Stimulated activated naive CD8-positive, alpha-beta T cell treated with anti-CD3 and anti-CD28 coated beads, Interleukin-15, Interleukin-2, amounts not matched to agents 100 U/mL and 50 U/mL, for 24 hours (primary cell): ENCODE data around the gene RNF151.
"Not testable (repeated sequence)": the region's sequence is repeated elsewhere in the genome, so short reads cannot be mapped to it uniquely, and the experiment has no call there.

Source experiments
- ATAC-seq: fragments of 150-1000 bp; cut with Tn5 transposase; one replicate; pipeline ENCODE4 v1.10.0; 2021
- DNase-seq: peaks from one replicate; pipeline ENCODE4 v3.0.0; 2021

The RNF151 gene

DNA sequence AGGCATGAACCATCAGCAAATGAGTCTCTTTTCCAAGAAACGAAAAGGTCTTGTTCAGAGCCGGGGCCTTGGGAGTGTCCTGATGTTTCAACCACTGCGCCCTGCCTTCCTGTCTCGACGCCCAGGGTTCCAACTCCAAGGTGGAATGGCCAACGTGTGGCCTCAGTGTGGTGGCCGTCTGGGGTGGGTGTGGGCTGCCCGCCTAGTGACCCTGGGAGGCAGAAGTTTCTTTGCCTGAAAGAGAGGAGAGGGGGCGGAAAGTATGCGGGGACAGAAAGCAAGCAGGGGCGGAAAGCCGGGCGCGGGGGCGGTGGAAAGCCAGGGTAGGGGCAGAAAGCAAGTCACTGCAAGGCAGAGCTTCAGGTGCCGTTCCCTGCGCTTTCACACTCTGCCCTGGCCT lies 27.7 kb upstream of the RNF151 start:
- no peak for ATAC-seq
- no peak for DNase-seq

DNA sequence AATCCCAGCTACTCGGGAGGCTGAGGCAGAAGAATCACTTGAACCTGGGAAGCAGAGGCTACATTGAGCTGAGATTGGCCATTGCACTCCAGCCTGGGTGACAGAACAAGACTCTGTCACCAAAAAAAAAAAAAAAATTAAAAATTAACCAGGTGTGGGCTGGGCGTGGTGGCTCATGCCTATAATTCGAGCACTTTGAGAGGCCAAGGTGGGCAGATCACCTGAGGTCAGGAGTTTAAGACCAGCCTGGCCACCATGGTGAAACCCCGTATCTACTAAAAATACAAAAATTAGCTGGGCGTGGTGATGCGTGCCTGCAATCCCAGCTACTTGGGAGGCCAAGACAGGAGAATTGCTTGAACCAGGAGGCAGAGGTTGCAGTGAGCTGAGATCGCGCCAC lies 26.8 kb upstream of the RNF151 start:
- ATAC-seq, DNase-seq: not testable (repeated sequence)

DNA sequence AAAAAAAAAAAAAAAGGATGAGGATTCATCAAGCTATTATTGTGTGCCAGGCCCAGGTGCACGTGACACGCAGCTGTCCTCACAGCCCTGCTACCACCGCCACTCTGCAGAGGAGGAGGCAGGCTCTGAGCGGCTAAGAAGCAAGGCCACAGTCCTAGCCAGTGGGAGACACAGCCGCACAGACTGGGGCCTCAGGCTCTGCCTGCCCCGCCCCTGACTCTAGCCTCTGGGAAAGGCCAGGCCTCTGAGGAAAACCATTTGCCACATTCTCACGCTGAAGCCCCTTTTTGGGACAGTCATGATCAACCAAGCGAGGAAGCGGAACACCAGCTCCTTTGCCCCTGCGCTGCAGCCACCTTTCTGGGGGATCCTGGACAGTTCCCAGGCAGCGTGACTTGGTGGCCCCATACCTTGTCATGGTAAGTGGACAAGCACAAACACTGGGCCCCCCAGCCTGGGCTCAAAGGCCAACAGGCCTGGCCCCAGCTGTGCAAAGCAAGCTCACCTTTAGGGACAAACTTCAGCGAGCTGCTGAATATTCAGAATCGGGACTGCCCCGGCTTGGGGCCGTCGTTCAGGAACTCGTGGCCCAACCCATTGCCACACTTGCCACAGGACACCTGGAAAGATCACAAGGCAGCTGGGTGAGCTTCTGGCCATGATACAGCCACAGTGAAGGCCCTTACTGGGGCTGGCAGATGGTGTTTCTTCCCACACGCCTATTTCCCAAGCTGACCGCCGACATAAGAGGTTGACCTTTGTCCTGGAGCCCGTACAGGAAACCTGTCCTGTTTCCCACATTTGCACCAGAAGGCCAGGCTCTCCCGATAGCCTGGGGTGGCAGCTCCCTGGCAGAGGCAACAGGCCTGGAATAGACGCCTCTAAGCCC lies 26.1 kb upstream of the RNF151 start:
- ATAC-seq: no peak

DNA sequence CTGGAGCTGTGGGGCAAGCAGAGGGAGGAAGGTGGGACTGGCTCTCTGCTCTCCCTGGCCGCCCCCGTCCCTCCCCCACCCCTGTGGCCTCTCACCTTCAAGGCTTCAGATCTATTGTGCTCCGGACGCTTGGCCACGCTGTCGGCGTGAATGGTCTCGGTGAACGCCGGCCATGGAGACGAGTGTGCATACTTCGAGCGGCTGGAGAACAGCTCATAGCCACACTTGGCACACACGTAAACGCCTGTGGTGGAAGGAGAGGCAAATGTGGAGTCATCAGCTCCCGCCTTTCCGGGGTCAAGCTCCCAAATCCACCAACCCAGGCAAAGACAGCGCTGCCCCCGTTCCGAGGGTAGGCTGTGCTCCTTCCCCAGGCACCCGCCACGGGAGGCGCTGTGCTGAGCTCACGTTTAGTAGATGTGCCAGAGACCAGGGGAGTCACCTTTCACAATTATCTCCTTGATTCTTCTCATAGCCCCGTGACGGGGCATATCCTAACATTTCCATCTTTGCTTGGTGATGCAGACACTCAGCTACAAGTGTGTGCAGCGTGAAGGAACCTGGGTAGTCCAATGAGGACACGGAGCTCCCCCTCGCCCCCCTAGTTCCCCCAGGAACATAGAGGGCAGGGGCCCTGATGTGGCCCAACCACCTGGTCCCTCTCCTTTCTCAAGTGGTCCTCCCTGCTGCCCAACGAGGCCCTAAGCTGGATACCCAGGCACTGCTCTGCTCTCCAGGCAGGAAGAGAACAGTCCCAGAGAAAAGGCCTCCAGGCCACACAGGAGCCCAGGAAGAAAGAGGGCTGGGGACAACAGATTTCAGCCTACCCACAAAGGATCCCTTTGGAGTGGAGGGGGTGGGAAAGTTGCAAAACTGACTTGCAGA lies 25.3 kb upstream of the RNF151 start:
- DNase-seq (no peak), ATAC-seq (no peak)

More for the DNA sequence above, 26.1 kb upstream of the RNF151 start:
- DNase-seq: no peak

DNA sequence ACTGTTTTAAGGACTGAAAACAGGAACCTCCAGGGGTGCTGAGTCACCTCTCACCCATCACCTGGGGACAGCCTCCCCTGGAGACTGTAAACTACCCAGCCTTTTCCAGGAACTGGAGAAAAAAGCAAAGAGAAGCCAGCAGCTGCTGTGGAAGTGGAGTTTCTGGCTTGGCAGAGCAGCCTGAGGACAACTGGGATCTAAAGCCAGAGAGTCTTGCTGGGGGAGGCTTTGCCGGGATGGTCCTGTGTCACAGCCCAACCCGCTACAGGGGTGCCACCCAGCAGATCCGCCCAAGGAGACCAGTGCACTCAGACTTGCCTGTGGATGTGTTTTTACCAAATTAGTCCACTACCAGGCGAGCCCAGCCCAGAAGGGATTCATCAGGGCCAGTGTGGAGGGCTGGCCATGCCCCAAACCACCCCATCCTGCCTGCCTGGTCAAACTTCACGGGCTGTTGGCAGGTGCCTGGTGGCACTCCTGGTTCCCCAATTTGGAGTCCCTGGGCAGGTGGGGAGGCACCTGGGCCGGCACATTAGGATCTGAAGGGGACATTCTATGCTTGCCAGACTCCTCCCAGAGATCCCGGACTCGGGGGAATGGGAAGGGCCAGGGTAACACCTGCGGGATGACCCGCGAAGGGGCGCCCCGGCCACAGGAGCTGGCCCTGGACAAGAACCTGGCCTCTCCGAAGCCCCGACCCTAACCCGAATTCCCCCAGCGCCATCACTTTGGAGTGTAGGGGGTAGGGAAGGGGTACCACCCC lies 24.4 kb upstream of the RNF151 start:
- no peak for DNase-seq
- ATAC-seq: no peak

DNA sequence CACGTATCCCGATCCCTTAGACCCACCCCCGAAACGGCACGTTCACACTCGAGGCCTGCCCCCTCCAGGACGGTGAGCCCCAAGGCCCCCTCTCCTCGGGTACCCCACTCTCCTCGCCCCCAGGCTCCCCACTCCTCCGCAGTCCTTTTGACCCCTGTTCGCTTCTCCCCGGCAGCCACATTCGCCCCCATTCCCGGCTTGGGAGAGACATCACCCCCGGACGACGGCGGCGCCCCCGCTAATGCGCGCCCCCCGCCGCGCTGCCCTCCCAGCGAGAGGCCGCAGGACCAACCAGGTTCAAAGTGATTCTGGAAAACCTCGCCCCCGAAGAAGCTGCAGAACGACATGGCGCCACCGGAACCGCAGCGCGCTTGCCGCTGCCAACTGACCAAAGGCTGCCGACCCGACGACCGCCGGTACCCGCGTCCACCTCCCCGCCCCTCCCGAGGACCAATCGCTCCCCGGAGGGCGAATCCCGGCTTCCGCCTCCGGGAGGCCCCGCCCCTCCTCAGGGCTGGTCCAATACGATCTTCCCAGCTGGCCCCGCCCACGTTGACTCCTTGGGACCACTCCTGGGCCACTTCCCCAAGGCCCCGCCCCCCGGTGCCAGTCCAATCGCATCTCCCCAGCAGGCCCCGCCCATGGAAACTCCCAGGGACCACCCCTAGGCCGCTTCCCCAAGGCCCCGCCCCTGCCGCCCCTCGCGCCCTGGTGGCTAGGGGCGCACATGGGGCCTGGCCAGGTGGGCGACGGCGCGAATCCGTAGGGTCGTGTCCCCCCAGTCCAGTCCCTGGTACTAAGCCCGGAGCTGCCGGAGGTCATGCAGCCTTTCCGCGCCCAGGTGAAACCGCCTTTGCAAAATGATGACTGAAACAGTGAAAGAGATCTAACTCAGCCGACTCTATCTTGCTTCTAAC lies 23.6 kb upstream of the RNF151 start, which contains the start of gene MSRB1:
Gene MSRB1 (minus strand): TSS at position 390 of the 917 bp plus-strand sequence. CDS start 43 bp downstream, at position 347.
- ATAC-seq: peak; percentile 97

DNA sequence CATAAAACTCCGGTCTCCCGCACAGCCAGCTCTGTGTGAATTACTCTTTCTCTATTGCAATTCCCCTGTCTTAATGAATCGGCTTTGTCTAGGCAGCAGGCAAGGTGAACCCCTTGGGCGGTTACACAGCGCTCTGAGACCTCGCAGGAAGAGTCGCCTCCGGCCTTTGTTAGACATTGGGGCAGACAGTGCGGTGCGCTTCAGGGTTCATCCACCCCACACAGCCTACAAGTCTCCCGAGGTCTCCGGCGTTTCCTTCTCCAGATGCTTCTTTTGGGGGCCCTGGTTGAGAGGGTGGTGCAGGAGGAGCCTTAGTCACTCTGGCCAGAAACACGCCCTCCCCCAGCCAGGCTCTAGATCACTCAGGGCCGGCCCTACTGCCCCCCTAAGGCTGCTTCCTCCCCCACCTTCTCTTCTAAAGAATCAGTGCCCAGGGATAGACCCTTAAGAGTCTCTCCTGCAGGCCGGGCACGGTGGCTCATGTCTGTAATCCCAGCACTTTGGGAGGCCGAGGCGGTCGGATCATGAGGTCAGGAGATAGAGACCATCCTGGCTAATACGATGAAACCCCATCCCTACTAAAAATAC lies 21.9 kb upstream of the RNF151 start:
- no peak for ATAC-seq
- DNase-seq: no peak

More for the DNA sequence above, 23.6 kb upstream of the RNF151 start, which contains the start of gene MSRB1:
- peak; percentile 100 for DNase-seq

DNA sequence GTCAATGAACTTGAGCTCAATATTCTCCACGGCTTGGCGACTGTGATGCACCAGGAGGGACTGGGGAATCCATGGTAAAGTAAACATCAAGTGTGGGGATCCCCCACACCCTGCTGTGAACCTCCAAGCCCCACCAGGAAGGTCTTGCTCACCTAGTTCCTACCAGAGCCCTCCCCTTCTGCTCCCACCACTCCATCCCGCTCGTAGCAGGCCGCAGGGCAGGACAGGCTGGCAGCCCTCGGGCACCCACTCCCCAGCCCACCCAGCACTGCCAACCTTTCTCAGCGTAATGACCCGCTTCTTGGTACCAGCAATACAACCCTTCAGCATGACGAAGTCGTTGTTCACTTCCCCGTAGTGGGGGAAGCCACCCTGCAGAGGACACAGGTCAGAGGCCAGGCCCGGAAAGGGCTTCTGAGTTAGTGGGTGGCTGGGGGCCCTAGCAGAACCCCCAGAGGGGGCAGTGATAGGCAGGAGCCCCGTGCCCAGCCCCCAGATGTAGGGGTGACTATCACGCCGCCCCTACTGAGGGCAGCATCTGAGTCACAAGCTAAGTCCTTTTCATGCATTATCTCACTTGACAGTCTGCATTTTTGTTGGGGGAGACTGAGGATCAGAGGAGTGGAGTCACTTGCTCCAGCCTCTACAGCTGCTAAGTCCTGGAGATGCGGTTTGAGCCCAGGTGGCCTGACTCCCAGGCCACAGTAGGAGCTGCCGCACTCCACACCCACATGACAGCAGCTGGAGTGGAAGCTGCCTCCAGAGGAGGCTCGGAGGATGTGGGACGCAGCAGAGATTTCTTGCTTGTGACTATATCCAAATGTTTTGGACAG lies 20.9 kb upstream of the RNF151 start:
- no peak for ATAC-seq
- DNase-seq: no peak

DNA sequence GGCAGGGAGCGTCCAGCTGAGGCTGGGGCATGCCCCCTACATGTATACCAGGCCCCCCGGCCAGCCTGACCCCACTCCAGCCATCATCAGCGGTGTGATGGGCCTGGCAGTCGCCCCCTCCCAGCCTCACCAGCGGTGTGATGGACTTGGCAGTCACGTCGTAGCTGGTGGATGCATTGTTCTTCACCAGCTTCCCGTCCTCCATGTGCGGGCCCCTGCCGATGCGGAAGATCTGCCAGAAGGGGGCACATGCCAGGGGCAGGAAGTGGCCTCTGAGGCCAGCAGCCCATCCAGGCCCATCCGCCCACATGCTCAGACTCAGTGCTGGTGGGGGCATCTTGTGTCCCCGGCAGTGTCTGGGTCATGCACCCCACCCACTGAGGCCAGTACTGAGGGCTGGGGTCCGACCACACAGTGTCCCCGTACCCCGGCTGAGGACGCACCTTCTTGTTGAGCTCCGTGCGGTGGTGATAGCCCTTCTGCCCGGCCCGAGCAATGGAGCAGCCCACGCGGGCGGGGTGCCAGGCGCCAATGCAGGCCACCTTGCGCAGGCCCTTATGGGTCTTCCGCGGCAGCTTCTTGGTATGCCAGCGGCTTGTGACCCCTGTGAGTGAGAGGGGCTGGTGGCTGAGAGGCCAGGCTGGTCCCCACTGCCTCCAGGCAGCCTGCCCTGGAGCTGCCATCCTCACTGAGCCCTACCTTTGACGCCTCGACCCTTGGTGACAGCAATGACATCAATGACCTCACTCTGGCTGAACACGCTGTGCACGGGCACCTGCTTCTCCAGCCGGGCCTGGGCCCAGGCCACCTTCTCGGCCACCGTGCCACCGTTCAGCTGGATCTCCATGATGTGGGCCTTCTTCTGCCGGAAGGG lies 19.9 kb upstream of the RNF151 start:
- ATAC-seq (no peak), DNase-seq (no peak)

DNA sequence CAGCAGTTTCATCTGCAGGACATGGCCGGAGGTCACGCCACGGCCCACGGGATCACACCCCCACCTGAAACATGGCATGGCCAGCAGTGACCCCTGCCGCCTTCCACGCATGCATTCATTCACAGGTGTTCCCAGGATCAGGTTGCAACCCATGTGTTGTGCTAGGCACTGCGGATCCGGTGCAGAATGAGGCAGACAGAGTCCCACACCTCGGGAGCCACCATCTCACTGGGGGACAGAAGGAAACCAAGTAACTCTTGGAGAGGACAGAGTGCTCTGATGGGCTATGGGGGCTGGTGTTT lies 19.3 kb upstream of the RNF151 start:
- no peak for ATAC-seq
- no peak for DNase-seq

DNA sequence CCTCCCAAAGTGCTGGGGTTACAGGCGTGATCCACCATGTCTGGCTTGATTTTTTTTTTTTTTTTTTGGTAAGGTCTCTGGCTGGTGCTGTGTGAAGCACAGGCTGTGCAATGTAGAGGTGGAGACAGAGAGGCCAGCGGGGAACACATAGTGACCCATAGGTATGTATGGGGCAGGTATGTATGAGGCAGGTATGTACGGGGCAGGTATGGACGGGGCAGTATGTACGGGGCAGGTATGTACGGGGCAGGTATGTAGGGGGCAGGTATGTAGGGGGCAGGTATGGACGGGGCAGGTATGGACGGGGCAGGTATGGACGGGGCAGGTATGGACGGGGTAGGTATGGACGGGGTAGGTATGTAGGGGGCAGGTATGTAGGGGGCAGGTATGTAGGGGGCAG lies 17.1 kb upstream of the RNF151 start:
- DNase-seq (no peak), ATAC-seq (no peak)

DNA sequence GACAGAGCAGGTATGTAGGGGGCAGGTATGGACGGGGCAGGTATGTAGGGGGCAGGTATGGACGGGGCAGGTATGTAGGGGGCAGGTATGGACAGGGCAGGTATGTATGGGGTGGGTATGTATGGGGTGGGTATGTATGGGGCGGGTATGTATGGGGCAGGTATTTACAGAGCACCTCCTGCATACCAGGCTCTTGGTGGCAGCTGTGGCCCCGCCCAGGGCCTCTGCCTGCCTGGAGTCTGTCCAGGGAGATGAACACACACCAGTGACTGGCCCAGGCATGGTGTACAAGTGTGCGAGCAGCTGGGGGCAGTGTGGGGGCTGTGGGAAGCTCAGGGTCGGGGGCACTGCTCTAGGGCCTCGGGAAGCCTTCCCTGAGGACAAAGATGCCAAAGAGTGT lies 16.6 kb upstream of the RNF151 start:
- no peak for ATAC-seq

DNA sequence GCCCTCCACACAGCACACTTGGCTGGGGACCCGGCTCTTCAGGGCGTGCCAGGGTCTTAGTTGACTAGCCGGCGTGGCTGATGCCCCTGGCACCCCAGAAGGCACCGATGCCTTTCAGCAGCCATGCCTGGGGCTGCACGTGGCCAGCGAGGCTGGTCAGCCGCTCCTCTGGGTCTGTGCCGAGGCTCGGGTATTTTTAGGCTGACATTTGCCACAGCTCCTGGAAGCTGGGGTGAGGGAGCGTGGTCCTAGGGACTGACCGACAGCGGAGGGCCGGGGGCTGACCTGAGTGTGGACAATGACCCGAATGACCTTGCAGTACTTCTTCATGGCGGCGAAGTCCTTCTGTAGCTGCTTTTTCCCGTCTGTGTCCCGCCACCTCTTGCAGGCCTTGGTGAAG lies 16.1 kb upstream of the RNF151 start:
- DNase-seq (no peak), ATAC-seq (no peak)

More for the DNA sequence above, 16.6 kb upstream of the RNF151 start:
- no peak for DNase-seq

DNA sequence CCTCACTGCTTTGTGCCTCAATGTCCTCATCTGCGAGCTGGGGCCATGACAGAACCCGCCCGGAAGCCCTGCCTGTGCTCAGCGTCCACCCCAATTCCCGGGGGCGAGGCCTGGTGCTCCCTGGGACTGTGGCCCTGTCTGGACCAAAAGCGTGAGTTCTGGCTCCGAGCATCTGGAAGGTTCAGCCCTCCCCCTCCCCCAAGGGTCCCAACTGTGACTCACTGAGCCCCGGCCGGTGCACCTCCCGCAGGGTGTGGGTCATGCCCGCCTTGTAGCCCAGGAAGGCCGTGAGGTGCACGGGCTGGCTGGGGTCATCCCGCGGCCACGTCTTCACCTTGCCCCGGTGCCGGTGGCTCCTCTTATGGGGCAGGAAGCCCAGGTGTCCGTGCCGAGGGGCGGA lies 12.9 kb upstream of the RNF151 start:
- no peak for DNase-seq
- no peak for ATAC-seq

DNA sequence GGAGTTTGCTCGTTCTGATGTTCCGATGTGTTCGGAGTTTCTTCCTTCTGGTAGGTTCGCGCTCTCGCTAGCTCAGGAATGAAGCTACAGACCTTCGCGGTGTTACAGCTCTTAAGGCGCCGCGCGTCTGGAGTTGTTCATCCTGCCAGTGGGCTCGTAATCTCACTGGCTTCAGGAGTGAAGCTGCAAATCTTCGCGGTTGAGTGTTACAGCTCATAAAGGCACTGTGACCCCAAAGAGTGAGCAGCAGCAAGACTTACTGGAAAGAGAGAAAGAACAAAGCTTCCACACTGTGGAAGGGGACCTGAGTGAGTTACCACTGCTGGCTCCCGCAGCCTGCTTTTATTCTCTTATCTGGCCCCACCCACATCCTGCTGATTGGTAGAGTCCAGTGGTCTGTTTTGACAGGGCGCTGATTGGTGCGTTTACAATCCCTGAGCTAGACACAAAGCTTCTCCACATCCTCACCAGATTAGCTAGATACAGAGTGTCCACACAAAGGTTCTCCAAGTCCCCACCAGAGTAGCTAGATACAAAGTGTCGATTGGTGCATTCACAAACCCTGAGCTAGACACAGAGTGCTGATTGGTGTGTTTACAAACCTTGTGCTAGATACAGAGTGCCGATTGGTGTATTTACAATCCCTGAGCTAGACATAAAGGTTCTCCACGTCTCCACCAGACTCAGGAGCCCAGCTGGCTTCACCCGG lies 9.1 kb upstream of the RNF151 start:
- ATAC-seq, DNase-seq: not testable (repeated sequence)

DNA sequence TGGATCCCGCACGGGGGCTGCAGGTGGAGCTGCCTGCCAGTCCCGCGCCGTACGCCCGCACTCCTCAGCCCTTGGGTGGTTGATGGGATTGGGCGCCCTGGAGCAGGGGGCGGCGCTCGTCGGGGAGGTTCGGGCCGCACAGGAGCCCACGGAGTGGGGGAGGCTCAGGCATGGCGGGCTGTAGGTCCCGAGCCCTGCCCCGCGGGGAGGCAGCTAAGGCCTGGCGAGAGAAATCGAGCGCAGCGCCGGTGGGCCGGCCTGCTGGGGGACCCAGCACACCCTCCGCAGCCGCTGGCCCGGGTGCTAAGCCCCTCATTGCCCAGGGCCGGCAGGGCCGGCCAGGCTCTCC lies 8.5 kb upstream of the RNF151 start:
- not testable (repeated sequence) for ATAC-seq, DNase-seq

DNA sequence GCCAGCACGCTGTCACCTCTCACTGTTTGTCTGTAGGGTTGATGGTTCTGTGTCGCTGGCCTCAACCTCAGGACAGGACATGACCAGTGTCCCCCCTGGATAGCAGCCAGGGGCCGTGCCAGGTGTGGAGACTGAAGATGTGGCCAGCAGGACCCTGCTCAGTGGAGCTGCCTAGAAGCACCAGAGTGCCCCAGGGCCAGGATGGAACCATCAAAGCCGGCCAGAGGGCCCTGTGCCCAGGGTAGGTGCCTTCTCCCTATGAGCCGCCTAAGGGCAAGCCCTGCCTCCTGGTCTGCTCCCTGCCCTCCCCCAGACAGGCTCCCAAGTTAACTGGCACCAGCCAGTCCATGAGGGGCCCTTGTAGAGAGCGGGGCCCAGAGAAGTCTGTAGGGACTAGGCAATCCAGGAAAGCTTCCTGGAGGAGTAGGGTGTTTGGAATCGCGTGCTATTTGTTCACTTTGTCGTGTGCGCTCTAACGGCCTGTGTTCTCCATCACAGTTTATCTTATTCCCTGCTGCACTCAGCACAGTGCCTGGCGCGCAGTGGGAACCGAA lies 7.9 kb upstream of the RNF151 start:
- DNase-seq (no peak), ATAC-seq (no peak)
